Activated T-helper 2 cell treated with anti-CD3 and anti-CD28 coated beads, Interferon-gamma antibody, Interleukin-2, Interleukin-4, amounts not matched to agents 10 μg/mL and 5 μg/mL and 100 μg/mL, durations not matched to agents 14 hours and 24 hours and 36 hours (primary cell): ENCODE results near the gene FUZ. TPM values are rescaled to one million over a fixed set of nuclear protein-coding genes. Genes with fewer than 3 reads are reported as not detected.

Source experiments
- DNase-seq: peaks from one replicate; pipeline ENCODE4 v3.0.0; 2021; ENCODE audit warnings: low spot score
- H3K27ac Mint-ChIP-seq: one replicate; pipeline ENCODE4 v1.8.0; 2021; ENCODE audit warnings: mixed read lengths
- H3K27me3 Mint-ChIP-seq: one replicate; pipeline ENCODE4 v1.8.0; 2021; ENCODE audit warnings: low read depth, mixed read lengths
- H3K36me3 Mint-ChIP-seq: one replicate; pipeline ENCODE4 v1.8.0; 2021; ENCODE audit warnings: low read depth, mixed read lengths
- H3K4me1 Mint-ChIP-seq: one replicate; pipeline ENCODE4 v1.8.0; 2021; ENCODE audit warnings: low read depth, mixed read lengths
- H3K4me3 Mint-ChIP-seq: one replicate; pipeline ENCODE4 v1.8.0; 2021; ENCODE audit warnings: low read depth, mild to moderate bottlenecking, moderate library complexity, mixed read lengths
- H3K9me3 Mint-ChIP-seq: one replicate; pipeline ENCODE4 v1.8.0; 2021; ENCODE audit warnings: mixed read lengths
- intact Hi-C: fragments of 100-400 bp; cut with micrococcal nuclease; formaldehyde crosslinking; loops from one replicate; pipeline ENCODE4 v1.15.1; 2023
- total RNA-seq: library from RNA; stranded (reverse); gene quantifications from 2 replicates; pipeline ENCODE4 v1.2.3, GENCODE V29; 2022

FUZ gene
- total RNA-seq, 1 donor from 2014 or later = 13.6 TPM

GRCh38 chr19:49761249-49761624 lies 51.9 kb downstream of the FUZ start:
- H3K36me3 Mint-ChIP-seq = no peaks in the 10 kb centered on the region
- peaks cover 2% of the 10 kb centered on the region for H3K9me3 Mint-ChIP-seq
- H3K4me1 Mint-ChIP-seq = peaks cover 6% of the 10 kb centered on the region
- peaks cover 3% of the 10 kb centered on the region for H3K27me3 Mint-ChIP-seq
- DNase-seq = no peak
- peak overlapping the region; percentile 42 for H3K27ac Mint-ChIP-seq
- H3K4me3 Mint-ChIP-seq = peak overlapping the region; percentile 45
- intact Hi-C loops = no loop called here

GRCh38 chr19:49758292-49758691 lies 54.8 kb downstream of the FUZ start:
- Mint-ChIP-seq H3K9me3 (peaks cover 13% of the 10 kb centered on the region), H3K4me3 (no peak overlapping the region), H3K27me3 (peaks cover 3% of the 10 kb centered on the region), H3K36me3 (no peaks in the 10 kb centered on the region), H3K4me1 (no peaks in the 10 kb centered on the region), H3K27ac (no peak overlapping the region)
- intact Hi-C loops = no loop called here
- DNase-seq = no peak

Other genes with a start within 250 kb of the FUZ start
- 64.8 and 67.1 TPM in 2 replicates for gene NOSIP, start 232.7 kb downstream of the FUZ start, total RNA-seq
- 0.83 and 0.84 TPM in 2 replicates for gene PRRG2, start 232.0 kb downstream of the FUZ start, total RNA-seq
- gene PRR12, start 222.1 kb downstream of the FUZ start, total RNA-seq = 34.2 and 34.6 TPM in 2 replicates
- gene RRAS, start 173.1 kb downstream of the FUZ start, total RNA-seq = 4.9 and 6.2 TPM in 2 replicates
- gene SCAF1, start 171.1 kb downstream of the FUZ start, total RNA-seq = 64.6 and 69.5 TPM in 2 replicates
- 135 and 147 TPM in 2 replicates for gene IRF3, start 147.4 kb downstream of the FUZ start, total RNA-seq
- 66.2 and 72.7 TPM in 2 replicates for gene BCL2L12, start 147.4 kb downstream of the FUZ start, total RNA-seq
- 431 TPM in 2 replicates for gene PRMT1, start 136.0 kb downstream of the FUZ start, total RNA-seq
- 7.2 and 7.3 TPM in 2 replicates for gene ADM5, start 123.7 kb downstream of the FUZ start, total RNA-seq
- 2.8 and 2.9 TPM in 2 replicates for gene CPT1C, start 122.2 kb downstream of the FUZ start, total RNA-seq
- 2.0 and 2.3 TPM in 2 replicates for gene TSKS, start 50.0 kb downstream of the FUZ start, total RNA-seq
- 61.9 and 65.4 TPM in 2 replicates for gene AP2A1, start 46.3 kb downstream of the FUZ start, total RNA-seq
- 44.0 and 49.6 TPM in 2 replicates for gene MED25, start 5.0 kb upstream of the FUZ start, total RNA-seq
- 127 and 134 TPM in 2 replicates for gene PTOV1, start 37.9 kb upstream of the FUZ start, total RNA-seq
- 111 and 117 TPM in 2 replicates for gene PNKP, start 54.3 kb upstream of the FUZ start, total RNA-seq
- gene AKT1S1, start 64.1 kb upstream of the FUZ start, total RNA-seq = 26.6 and 29.7 TPM in 2 replicates
- gene TBC1D17, start 64.4 kb upstream of the FUZ start, total RNA-seq = 40.0 and 42.3 TPM in 2 replicates
- gene IL4I1, start 83.6 kb upstream of the FUZ start, total RNA-seq = 42.3 and 42.4 TPM in 2 replicates
- gene ATF5, start 115.9 kb upstream of the FUZ start, total RNA-seq = 26.0 and 28.3 TPM in 2 replicates
- 170 and 178 TPM in 2 replicates for gene NUP62, start 116.2 kb upstream of the FUZ start, total RNA-seq
- gene SIGLEC11, start 147.9 kb upstream of the FUZ start, total RNA-seq = not detected in 2 replicates
- 60.8 and 67.7 TPM in 2 replicates for gene VRK3, start 212.1 kb upstream of the FUZ start, total RNA-seq
- gene ZNF473, start 212.7 kb upstream of the FUZ start, total RNA-seq = 11.2 TPM in 2 replicates